Dermis blood vessel endothelial cell (primary cell): ENCODE results near the gene NRGN. TPM values are rescaled to one million over a fixed set of nuclear protein-coding genes. Genes with fewer than 3 reads are reported as not detected.
A peak's percentile ranks its signal among the peaks of the same experiment; 100 is the strongest.

Experiments used
- DNase-seq: peaks from one replicate; pipeline ENCODE4 v3.0.0; 2010
- total RNA-seq: library from RNA; depleted of rRNA; stranded (reverse); fragments of >200 nt; gene quantifications from 2 replicates; pipeline ENCODE4 v1.2.3, GENCODE V29; 2014

NRGN gene
- total RNA-seq, 1 donor from 2014 or later = 0.51 TPM

GRCh38 chr11:124740277-124740882 is 638 bp downstream of the NRGN start:
- peak; percentile 75 for DNase-seq

DNA sequence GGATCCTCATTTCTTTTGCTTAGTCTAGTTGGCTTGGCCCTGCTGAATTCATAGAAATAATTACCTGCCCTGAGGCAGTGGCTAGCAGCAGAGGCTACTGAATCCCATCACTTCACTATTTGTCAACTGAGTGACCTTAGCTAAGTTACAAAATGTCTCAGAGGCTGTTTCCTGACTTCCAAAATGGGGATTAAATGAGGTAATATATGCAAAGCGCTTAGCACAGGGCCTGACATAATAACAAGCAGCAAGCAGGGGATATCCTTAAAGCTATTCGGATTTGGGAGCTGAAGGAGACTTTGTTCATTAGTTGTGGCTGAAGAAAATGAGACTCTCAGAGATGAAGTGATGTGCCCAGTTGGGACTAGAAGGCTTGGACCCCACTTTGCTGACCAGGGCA is 2.8 kb downstream of the NRGN start:
- DNase-seq = no peak

DNA sequence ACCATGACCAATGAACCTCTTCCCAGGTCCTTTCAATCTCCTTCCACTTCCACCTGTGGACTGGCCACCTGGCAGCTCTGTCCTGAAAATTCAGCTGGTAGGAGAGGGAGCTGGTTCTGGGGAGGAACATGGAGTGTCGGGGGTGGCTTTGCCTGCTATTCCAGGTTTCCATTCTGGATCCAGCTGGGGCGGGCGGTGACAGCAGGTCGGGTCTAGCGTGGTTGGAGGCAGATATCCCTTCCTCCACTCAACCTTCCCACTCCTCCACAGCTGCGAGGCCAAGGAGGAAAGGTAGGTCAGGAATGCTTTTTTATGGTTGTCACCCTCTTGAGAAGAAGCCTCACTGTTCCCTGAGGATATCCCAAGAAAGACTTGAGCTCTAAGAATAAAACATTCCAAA is 3.3 kb downstream of the NRGN start:
- no peak for DNase-seq

- no peak for DNase-seq
Measured at GRCh38 chr11:124745270-124745834, 5.6 kb downstream of the NRGN start.

GRCh38 chr11:124745835-124746620 is 6.3 kb downstream of the NRGN start:
- no peak for DNase-seq

GRCh38 chr11:124746621-124747243 is 7.0 kb downstream of the NRGN start:
- peak; percentile 93 for DNase-seq

DNA sequence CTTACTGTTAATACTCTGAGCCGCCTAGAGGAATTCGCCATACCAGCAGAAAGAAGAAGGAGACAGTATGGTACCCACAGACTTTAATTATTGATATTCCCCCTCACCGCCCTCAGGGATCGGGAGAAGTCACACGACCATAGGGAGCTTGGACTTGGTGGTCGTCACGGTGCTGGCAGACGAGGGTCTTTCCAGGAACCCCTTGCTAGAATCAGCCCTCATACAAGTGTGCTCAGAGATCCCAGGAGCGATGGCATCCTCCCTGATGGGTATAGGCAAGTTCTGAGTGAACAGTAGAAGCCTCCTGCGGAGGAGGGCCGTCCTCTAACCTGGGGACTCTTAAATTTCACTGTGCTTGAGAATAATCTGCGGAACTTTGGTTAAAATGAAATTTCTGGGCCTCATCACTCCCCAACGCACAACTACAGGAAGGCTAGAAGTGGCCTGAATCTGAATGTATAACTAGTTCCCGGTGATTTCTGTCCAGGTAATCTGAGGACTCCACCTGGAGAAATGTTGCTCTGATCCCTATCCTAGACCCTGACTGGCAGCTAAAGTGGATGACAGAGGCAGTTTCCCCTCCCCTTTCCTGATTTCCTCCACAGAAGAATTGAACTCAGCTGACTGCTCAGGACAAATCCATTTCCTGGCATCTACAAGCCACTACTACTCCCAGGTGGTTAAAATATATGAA is 7.8 kb downstream of the NRGN start:
- peak; percentile 77 for DNase-seq

- no peak for DNase-seq
Measured at GRCh38 chr11:124748100-124748418, 8.3 kb downstream of the NRGN start.

DNA sequence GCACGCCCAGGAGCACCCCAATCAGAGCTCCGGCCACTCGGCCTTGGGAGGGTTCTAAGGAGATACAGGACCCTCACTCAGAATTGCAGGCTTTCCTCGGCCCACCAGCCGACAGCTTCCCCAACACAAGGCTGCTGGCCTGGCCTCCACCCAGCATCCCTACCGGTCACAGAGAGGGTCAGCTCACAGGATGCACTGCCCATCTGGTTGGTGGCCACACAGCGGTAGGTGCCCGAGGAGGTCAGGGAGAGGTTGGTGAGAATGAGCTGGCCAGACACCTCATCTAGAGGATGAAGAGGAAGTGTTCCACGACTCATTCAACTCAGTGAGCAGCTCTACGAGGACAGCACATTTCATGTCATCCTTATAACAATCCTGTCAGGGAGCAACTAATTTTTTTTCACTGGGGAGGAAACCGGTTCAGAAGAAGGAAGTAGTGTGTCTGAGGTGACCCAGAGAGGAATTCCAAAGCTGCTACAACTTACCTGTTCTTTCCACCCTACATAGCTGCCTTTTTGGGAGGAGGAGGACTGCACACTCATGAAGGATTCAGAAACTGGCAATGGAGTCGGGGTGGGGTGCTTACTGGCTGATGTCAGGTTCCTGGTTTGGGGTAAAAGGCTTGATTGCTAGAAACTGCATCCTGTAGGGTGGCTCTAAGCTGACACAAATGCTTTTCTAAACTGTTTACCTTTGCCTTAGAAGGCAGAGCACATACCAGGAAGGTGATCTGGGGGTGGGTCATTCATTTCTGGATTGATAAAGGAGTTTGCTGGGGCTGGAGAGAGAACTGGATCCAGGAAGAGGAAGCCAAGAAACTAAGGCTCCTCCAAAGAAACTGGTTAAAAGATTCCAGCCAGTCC is 9.0 kb downstream of the NRGN start:
- peak; percentile 91 for DNase-seq

GRCh38 chr11:124749912-124750311 is 10.2 kb downstream of the NRGN start:
- no peak for DNase-seq

- DNase-seq = no peak
Measured at GRCh38 chr11:124751391-124751740, 11.6 kb downstream of the NRGN start.

GRCh38 chr11:124751741-124752470 is 12.2 kb downstream of the NRGN start, which contains the start of gene VSIG2:
Gene VSIG2 (minus strand): TSS chr11:124752255. CDS start chr11:124752137, 118 bp downstream.
- no peak for DNase-seq

DNA sequence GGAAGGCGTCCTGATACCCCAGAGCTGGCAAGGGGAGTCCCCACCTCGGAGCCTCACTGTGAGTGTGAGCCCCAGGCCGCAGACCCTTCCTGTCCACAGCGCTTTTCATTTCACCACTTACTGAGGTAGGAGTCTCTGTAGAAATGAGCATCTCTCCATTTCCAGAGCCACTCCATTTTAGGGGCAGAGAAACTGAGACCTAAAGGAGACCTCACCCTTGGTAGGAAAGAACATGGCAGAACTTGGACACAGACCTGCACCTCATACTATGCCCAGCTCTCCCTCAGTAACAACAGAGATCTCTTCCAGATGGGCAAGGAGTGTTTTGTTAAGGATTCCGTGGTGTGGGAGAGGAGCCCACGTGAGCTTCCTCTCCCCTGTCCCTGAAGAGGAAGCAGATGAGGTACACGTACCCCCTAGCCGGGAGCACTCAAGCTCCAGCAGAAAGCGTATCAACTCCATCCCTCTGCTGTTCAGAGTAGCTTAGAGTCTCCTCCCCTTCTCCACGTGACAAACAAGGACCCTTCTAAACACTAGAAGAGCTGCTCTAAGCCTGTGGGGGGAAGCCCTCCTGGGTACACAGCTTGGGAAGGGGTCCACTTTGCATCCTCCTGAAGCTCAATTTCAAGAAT is 12.8 kb downstream of the NRGN start:
- DNase-seq = no peak

- no peak for DNase-seq
Measured at GRCh38 chr11:124753205-124753604, 13.5 kb downstream of the NRGN start.

- DNase-seq = no peak
Measured at GRCh38 chr11:124753624-124754023, 13.9 kb downstream of the NRGN start.

- no peak for DNase-seq
Measured at GRCh38 chr11:124754309-124754708, 14.6 kb downstream of the NRGN start.

- DNase-seq = no peak
Measured at GRCh38 chr11:124754710-124755109, 15.0 kb downstream of the NRGN start.

- no peak for DNase-seq
Measured at GRCh38 chr11:124756033-124756752, 16.5 kb downstream of the NRGN start.

GRCh38 chr11:124756753-124757227 is 17.0 kb downstream of the NRGN start:
- DNase-seq = no peak

DNA sequence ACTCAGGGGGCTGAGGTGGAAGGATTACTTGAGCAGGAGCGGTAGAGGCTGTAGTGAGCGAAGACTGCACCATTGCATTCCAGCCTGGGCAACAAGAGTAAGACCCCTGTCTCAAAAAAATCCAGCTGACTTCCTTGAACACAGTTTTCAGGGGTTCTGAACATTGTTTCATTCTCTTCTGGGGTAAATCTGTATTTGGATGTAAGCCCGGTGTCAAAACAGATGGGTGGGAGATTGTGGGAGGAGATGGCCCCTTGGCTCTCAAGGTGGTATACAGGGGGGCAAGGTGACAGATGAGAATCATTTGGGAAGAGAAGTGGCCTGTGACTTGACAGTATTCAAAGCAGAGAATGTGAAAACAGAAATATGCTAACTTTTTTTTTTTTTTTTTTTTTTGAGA is 17.6 kb downstream of the NRGN start:
- DNase-seq = no peak
